Keratinocyte (primary cell): ENCODE measurements around the gene MSMP. TPM values are rescaled to one million over a fixed set of nuclear protein-coding genes. Genes with fewer than 3 reads are reported as not detected.

Experiments used
- DNase-seq: peaks from one replicate; pipeline ENCODE4 v3.0.0-alpha.2; 2011; ENCODE audit warnings: low read depth, missing footprints, low spot score
- FAIRE-seq: peaks from 2 replicates; lab custom pipeline; 2011; peaks lifted over from hg19 to GRCh38; lab: Jason Lieb, UNC
- H2AFZ ChIP-seq: 2 replicates; pipeline ENCODE4 v1.6.0; 2012; ENCODE audit warnings: low read length, control low read depth, inconsistent platforms; ENCODE audit not compliant: control insufficient read depth
- H3K27ac ChIP-seq: 2 replicates; pipeline ENCODE4 v1.5.1; 2011; ENCODE audit warnings: low read length; ENCODE audit not compliant: control insufficient read depth, insufficient read depth
- H3K27me3 ChIP-seq: 3 replicates; pipeline ENCODE4 v1.6.0; 2011; ENCODE audit warnings: low read length; ENCODE audit not compliant: control insufficient read depth, insufficient read depth; ENCODE audit errors: extremely low read depth
- H3K36me3 ChIP-seq, 2 experiments: 2 replicates in 1 of 2; 3 replicates in 1 of 2; pipeline ENCODE4 v1.5.1; 2011; ENCODE audit warnings: low read length in 2 of 2, mild to moderate bottlenecking in 1 of 2; ENCODE audit not compliant: control insufficient read depth in 2 of 2, insufficient read depth in 2 of 2; ENCODE audit errors: extremely low read depth in 1 of 2
- H3K4me1 ChIP-seq: 3 replicates; pipeline ENCODE4 v1.5.1; 2011; ENCODE audit warnings: low read length; ENCODE audit not compliant: control insufficient read depth, insufficient read depth; ENCODE audit errors: extremely low read depth
- H3K4me2 ChIP-seq: 3 replicates; pipeline ENCODE4 v1.6.0; 2011; ENCODE audit warnings: low read depth, low read length; ENCODE audit not compliant: control insufficient read depth, insufficient read depth; ENCODE audit errors: extremely low read depth
- H3K4me3 ChIP-seq, 3 experiments: fragments of 200-600 bp in 1 of 3; sonication (generic) in 1 of 3; 2 replicates in 2 of 3; 3 replicates in 1 of 3; pipeline ENCODE4 v1.5.1; 2011 to 2016; ENCODE audit warnings: low read length in 3 of 3, mild to moderate bottlenecking in 3 of 3, control low read depth in 2 of 3, inconsistent platforms in 1 of 3, low read depth in 1 of 3, mixed read lengths in 1 of 3, mixed run types in 1 of 3, moderate library complexity in 1 of 3; ENCODE audit not compliant: control insufficient read depth in 2 of 3, insufficient read depth in 2 of 3; ENCODE audit errors: extremely low read depth in 1 of 3
- H3K79me2 ChIP-seq: 2 replicates; pipeline ENCODE4 v1.6.0; 2012; ENCODE audit warnings: low read length; ENCODE audit not compliant: control insufficient read depth, insufficient read depth
- H3K9ac ChIP-seq: 3 replicates; pipeline ENCODE4 v1.6.0; 2011; ENCODE audit warnings: low read length; ENCODE audit not compliant: control insufficient read depth, insufficient read depth; ENCODE audit errors: extremely low read depth
- H3K9me1 ChIP-seq: 3 replicates; pipeline ENCODE4 v1.6.0; 2011; ENCODE audit warnings: low read length; ENCODE audit not compliant: control insufficient read depth, insufficient read depth; ENCODE audit errors: extremely low read depth
- H3K9me3 ChIP-seq: 2 replicates; pipeline ENCODE4 v1.5.1; 2012; ENCODE audit warnings: low read depth, low read length; ENCODE audit not compliant: control insufficient read depth
- H4K20me1 ChIP-seq: 3 replicates; pipeline ENCODE4 v1.6.0; 2011; ENCODE audit warnings: low read length; ENCODE audit not compliant: control insufficient read depth, insufficient read depth; ENCODE audit errors: extremely low read depth
- EZH2 ChIP-seq: IDR thresholded peaks from one replicate; pipeline ENCODE4 v1.6.1; 2012; ENCODE audit warnings: inconsistent platforms, mild to moderate bottlenecking, low read length, moderate library complexity
- dilution Hi-C: fragments of 300-500 bp; cut with MboI; formaldehyde crosslinking; loops from one replicate; pipeline ENCODE4 v1.7.0; 2020; ENCODE audit warnings: low sequenced_read_pairs; ENCODE audit not compliant: extremely low pct_ligation_motif_present
- polyA plus RNA-seq, 5 experiments: library from polyadenylated mRNA; depleted of rRNA in 3 of 5; stranded (reverse) in 3 of 5; stranded (forward) in 1 of 5; unstranded in 1 of 5; fragments of >200 nt; gene quantifications; 1 replicate in 1 of 5; 2 replicates in 3 of 5; 3 replicates in 1 of 5; pipeline versions ENCODE4 v1.2.1 to v1.2.3, GENCODE V29; 2011 to 2012; ENCODE audit warnings: missing spikeins in 2 of 5, low read depth in 1 of 5, low replicate concordance in 1 of 5
- TF ChIP-seq, protein P1 (sequence below), 3 experiments: IDR thresholded peaks in 1 of 3; conservative IDR thresholded peaks in 1 of 3; optimal IDR thresholded peaks in 1 of 3; 2 replicates in 2 of 3; 3 replicates in 1 of 3; pipeline versions ENCODE3 to v1.5.1; 2011; ENCODE audit warnings: low read length in 3 of 3, mild to moderate bottlenecking in 3 of 3, moderate library complexity in 2 of 3, control low read depth in 1 of 3, inconsistent platforms in 1 of 3; ENCODE audit not compliant: insufficient read depth in 2 of 3; ENCODE audit errors: extremely low read depth in 1 of 3

The MSMP gene
- polyA plus RNA-seq, 1 donor (not counting 4 experiments of a cell fraction or from before 2014, with no cell fraction given) = not detected

DNA sequence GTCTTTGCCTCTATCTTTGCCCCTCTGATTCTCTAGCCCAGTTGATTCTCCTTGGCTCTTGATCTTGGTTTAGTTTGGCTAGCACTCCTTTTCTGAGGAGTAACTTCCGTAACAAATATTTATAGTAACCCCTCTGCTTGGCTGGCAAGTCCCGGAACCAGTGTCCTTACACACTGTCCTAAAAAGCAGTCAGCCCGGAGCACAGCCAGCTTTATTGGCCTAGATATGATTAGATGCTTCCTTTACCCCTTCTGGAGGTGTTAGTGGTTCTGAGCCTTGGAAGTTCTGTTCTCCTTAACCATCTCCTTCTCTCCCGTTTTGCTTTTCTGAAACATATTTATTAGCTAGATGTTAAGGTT, 17.0 kb upstream of the MSMP start:
- H3K4me3 ChIP-seq = no peak overlapping the region
- no peaks in the 10 kb centered on the region for H3K9me3 ChIP-seq
- H2AFZ ChIP-seq = no peak overlapping the region
- FAIRE-seq (no peak), DNase-seq (no peak)
- H3K4me2 ChIP-seq = no peak overlapping the region
- TF ChIP-seq, protein P1, sequence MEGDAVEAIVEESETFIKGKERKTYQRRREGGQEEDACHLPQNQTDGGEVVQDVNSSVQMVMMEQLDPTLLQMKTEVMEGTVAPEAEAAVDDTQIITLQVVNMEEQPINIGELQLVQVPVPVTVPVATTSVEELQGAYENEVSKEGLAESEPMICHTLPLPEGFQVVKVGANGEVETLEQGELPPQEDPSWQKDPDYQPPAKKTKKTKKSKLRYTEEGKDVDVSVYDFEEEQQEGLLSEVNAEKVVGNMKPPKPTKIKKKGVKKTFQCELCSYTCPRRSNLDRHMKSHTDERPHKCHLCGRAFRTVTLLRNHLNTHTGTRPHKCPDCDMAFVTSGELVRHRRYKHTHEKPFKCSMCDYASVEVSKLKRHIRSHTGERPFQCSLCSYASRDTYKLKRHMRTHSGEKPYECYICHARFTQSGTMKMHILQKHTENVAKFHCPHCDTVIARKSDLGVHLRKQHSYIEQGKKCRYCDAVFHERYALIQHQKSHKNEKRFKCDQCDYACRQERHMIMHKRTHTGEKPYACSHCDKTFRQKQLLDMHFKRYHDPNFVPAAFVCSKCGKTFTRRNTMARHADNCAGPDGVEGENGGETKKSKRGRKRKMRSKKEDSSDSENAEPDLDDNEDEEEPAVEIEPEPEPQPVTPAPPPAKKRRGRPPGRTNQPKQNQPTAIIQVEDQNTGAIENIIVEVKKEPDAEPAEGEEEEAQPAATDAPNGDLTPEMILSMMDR (optimal IDR thresholded peaks at IDR 0.05 in 1 of 3, IDR thresholded peaks at IDR 0.05 in 1 of 3, conservative IDR thresholded peaks at IDR 0.05 in 1 of 3; ENCODE audit: extremely low read depth in 1 of 3, insufficient read depth in 2 of 3, low read length in 3 of 3) = no peak
- no peak for TF ChIP-seq EZH2
- no peaks in the 10 kb centered on the region for H3K27me3 ChIP-seq
- no peaks in the 10 kb centered on the region for H3K36me3 ChIP-seq
- H3K27ac ChIP-seq = no peak overlapping the region
- dilution Hi-C loops = no loop called here
- H4K20me1 ChIP-seq = no peaks in the 10 kb centered on the region
- H3K4me1 ChIP-seq = peaks cover 11% of the 10 kb centered on the region
- no peaks in the 10 kb centered on the region for H3K79me2 ChIP-seq
- H3K9ac ChIP-seq = no peak overlapping the region
- no peaks in the 10 kb centered on the region for H3K9me1 ChIP-seq

DNA sequence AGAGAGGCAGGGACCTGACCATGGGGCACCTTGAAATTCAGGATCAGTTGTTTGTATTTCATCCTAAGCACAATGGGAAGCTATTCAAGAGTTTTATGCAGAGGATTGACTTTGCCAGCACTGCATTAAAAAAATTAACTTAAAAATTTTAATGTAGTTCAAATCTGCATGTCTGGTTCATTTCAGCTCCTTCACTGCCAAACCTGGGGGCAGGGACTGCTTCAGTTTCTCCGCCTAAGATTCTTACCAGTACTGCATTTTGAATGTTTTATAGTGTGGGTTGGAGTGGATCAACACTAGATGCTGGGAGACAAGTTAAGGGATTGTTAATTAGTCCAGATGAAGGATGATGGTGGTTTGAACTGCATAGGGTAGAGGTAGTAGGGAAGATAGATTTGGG, 15.7 kb upstream of the MSMP start:
- no peaks in the 10 kb centered on the region for H4K20me1 ChIP-seq
- TF ChIP-seq, protein P1 (optimal IDR thresholded peaks at IDR 0.05 in 1 of 3, IDR thresholded peaks at IDR 0.05 in 1 of 3, conservative IDR thresholded peaks at IDR 0.05 in 1 of 3; ENCODE audit: extremely low read depth in 1 of 3, insufficient read depth in 2 of 3, low read length in 3 of 3) = no peak
- TF ChIP-seq EZH2 = no peak
- H3K9me3 ChIP-seq = no peaks in the 10 kb centered on the region
- no peak overlapping the region for H3K27ac ChIP-seq
- no peaks in the 10 kb centered on the region for H3K79me2 ChIP-seq
- H3K4me1 ChIP-seq = peaks cover 11% of the 10 kb centered on the region
- no peaks in the 10 kb centered on the region for H3K9me1 ChIP-seq
- no peaks in the 10 kb centered on the region for H3K27me3 ChIP-seq
- H3K4me2 ChIP-seq = no peak overlapping the region
- FAIRE-seq (no peak), DNase-seq (no peak)
- H3K4me3 ChIP-seq = no peak overlapping the region
- dilution Hi-C loops = no loop called here
- H2AFZ ChIP-seq = no peak overlapping the region
- no peaks in the 10 kb centered on the region for H3K36me3 ChIP-seq
- H3K9ac ChIP-seq = no peak overlapping the region
